Measurements from ENCODE around the gene SLC35E4. TPM values are rescaled to one million over a fixed set of nuclear protein-coding genes. Genes with fewer than 3 reads are reported as not detected.

Gene SLC35E4
- total and polyA plus RNA-seq, 2 experiments from 2014 or later: 2.6 to 11.3 TPM

DNA sequence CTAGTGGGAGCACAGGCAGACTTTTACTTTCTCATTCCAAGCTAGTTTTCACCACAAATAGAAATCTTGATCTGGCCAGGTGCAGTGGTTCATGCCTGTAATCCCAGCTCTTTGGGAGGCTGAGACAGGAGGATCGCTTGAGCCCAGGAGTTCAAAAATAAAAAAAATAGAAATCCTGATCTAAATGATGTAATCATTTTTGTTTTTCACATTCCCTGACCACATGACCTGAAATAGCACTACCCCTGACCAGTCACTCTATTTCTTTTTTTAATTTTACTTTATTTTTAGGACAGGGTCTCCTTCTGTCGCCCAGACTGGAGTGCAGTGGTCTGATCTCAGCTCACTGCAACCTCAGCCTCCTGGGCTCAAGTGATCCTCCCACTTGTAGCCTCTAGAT, 30.9 kb upstream of the SLC35E4 start:
- Mint-ChIP-seq H3K4me3 (no peak overlapping the region), H3K36me3 (ENCODE audit: low read depth) (no peaks in the 10 kb centered on the region; the same call in 2 of the 3 replicates), H3K4me1 (peaks cover 39% of the 10 kb centered on the region), H3K27ac (no peak overlapping the region), H3K27me3 (ENCODE audit: insufficient read depth, low read depth, poor library complexity) (peaks cover 11% of the 10 kb centered on the region), H3K9me3 (no peaks in the 10 kb centered on the region; the same call in 2 of the 3 replicates)
- Histone ChIP-seq H3K4me2 (no peak overlapping the region), H3K36me3 (ENCODE audit: insufficient read depth) (no peaks in the 10 kb centered on the region), H3K79me2 (replicated peaks; ENCODE audit: insufficient read depth) (peaks cover 8% of the 10 kb centered on the region), H4K20me1 (replicated peaks; ENCODE audit: insufficient read depth) (no peaks in the 10 kb centered on the region), H3F3A (replicated peaks; ENCODE audit: low read depth) (peaks cover 6% of the 10 kb centered on the region; the same call in 1 of the 2 replicates), H3K27ac (ENCODE audit: low read depth) (no peak overlapping the region), H3K4me1 (ENCODE audit: insufficient read depth) (peaks cover 36% of the 10 kb centered on the region), H3K27me3 (ENCODE audit: insufficient read depth) (no peaks in the 10 kb centered on the region), H3K9me2 (ENCODE audit: insufficient read depth) (no peaks in the 10 kb centered on the region), H2AFZ (no peak overlapping the region), H3K4me3 (no peak overlapping the region)
- ATAC-seq: no peak
- DNase-seq (ENCODE audit: low spot score): no peak
- TF ChIP-seq EZH2phosphoT487 (IDR thresholded peaks at IDR 0.05; ENCODE audit: unreplicated experiment) (no peak), NANOG (IDR thresholded peaks at IDR 0.05; ENCODE audit: borderline replicate concordance) (no peak), JUNB (IDR thresholded peaks at IDR 0.05; ENCODE audit: unreplicated experiment) (no peak)

GRCh38 chr22:30605449-30606110, 30.0 kb upstream of the SLC35E4 start:
- Histone ChIP-seq H3K4me2 (peak overlapping the region; percentile 76), H3K9me2 (ENCODE audit: insufficient read depth) (no peaks in the 10 kb centered on the region), H3F3A (replicated peaks; ENCODE audit: low read depth) (peaks cover 6% of the 10 kb centered on the region; the same call in 1 of the 2 replicates), H3K79me2 (replicated peaks; ENCODE audit: insufficient read depth) (peaks cover 8% of the 10 kb centered on the region), H3K36me3 (ENCODE audit: insufficient read depth) (no peaks in the 10 kb centered on the region), H3K4me3 (peak overlapping the region; percentile 76), H3K27me3 (ENCODE audit: insufficient read depth) (no peaks in the 10 kb centered on the region), H4K20me1 (replicated peaks; ENCODE audit: insufficient read depth) (no peaks in the 10 kb centered on the region), H2AFZ (peak overlapping the region; percentile 98), H3K27ac (ENCODE audit: low read depth) (peak overlapping the region; percentile 98), H3K4me1 (ENCODE audit: insufficient read depth) (peaks cover 36% of the 10 kb centered on the region)
- peak overlapping the region; percentile 90 for H3K4me3 Mint-ChIP-seq
- DNase-seq (ENCODE audit: low spot score): peak; percentile 75
- ATAC-seq: peak; percentile 22
- peak overlapping the region; percentile 99 for H3K27ac Mint-ChIP-seq
- H3K9me3 Mint-ChIP-seq: no peaks in the 10 kb centered on the region; the same call in 2 of the 3 replicates
- H3K4me1 Mint-ChIP-seq: peaks cover 39% of the 10 kb centered on the region
- TF ChIP-seq JUNB (IDR thresholded peaks at IDR 0.05; ENCODE audit: unreplicated experiment) (no peak), CTCF (conservative IDR thresholded peaks at IDR 0.05; ENCODE audit: low read depth in 2 of 2) (peak; percentile 78 to 93), STAT1 (IDR thresholded peaks at IDR 0.05; ENCODE audit: unreplicated experiment) (no peak), NANOG (IDR thresholded peaks at IDR 0.05; ENCODE audit: borderline replicate concordance) (no peak), EZH2 (IDR thresholded peaks at IDR 0.05; ENCODE audit: low read depth, unreplicated experiment) (peak; percentile 24), EZH2phosphoT487 (IDR thresholded peaks at IDR 0.05; ENCODE audit: unreplicated experiment) (no peak)
- peaks cover 11% of the 10 kb centered on the region for H3K27me3 Mint-ChIP-seq (ENCODE audit: insufficient read depth, low read depth, poor library complexity)
- H3K36me3 Mint-ChIP-seq (ENCODE audit: low read depth): peaks cover 7% of the 10 kb centered on the region
